Activated naive CD8-positive, alpha-beta T cell treated with anti-CD3 and anti-CD28 coated beads, Interleukin-2, amount 50 U/mL, for 24 hours (primary cell): ENCODE data around the gene DACH1.

ENCODE experiments used
- ATAC-seq: fragments of 150-1000 bp; cut with Tn5 transposase; one replicate; pipeline ENCODE4 v1.10.0; 2021
- DNase-seq: peaks from one replicate; pipeline ENCODE4 v3.0.0; 2021
- H3K27ac Mint-ChIP-seq: one replicate; pipeline ENCODE4 v1.8.0; 2021; ENCODE audit warnings: mild to moderate bottlenecking, mixed read lengths
- H3K27me3 Mint-ChIP-seq: one replicate; pipeline ENCODE4 v1.8.0; 2021; ENCODE audit warnings: mixed read lengths
- H3K36me3 Mint-ChIP-seq: one replicate; pipeline ENCODE4 v1.8.0; 2021; ENCODE audit warnings: low read depth, mixed read lengths
- H3K4me1 Mint-ChIP-seq: one replicate; pipeline ENCODE4 v1.8.0; 2021; ENCODE audit warnings: mixed read lengths
- H3K4me3 Mint-ChIP-seq: one replicate; pipeline ENCODE4 v1.8.0; 2021; ENCODE audit warnings: mild to moderate bottlenecking, moderate library complexity, mixed read lengths
- H3K9me3 Mint-ChIP-seq: one replicate; pipeline ENCODE4 v1.8.0; 2021; ENCODE audit warnings: mixed read lengths

The DACH1 gene

GRCh38 chr13:71634602-71635443, 232.2 kb downstream of the DACH1 start:
- no peaks in the 10 kb centered on the region for H3K9me3 Mint-ChIP-seq
- no peak overlapping the region for H3K27ac Mint-ChIP-seq
- H3K4me3 Mint-ChIP-seq: no peak overlapping the region
- no peaks in the 10 kb centered on the region for H3K4me1 Mint-ChIP-seq
- no peak for ATAC-seq
- no peak for DNase-seq
- H3K36me3 Mint-ChIP-seq: no peaks in the 10 kb centered on the region
- H3K27me3 Mint-ChIP-seq: no peaks in the 10 kb centered on the region

GRCh38 chr13:71634182-71634581, 232.8 kb downstream of the DACH1 start:
- ATAC-seq (no peak), DNase-seq (no peak)
- Mint-ChIP-seq H3K27ac (no peak overlapping the region), H3K9me3 (no peaks in the 10 kb centered on the region), H3K4me1 (no peaks in the 10 kb centered on the region), H3K4me3 (no peak overlapping the region), H3K36me3 (no peaks in the 10 kb centered on the region), H3K27me3 (no peaks in the 10 kb centered on the region)

GRCh38 chr13:71632721-71633120, 234.3 kb downstream of the DACH1 start:
- ATAC-seq (no peak), DNase-seq (no peak)
- no peaks in the 10 kb centered on the region for H3K36me3 Mint-ChIP-seq
- H3K9me3 Mint-ChIP-seq: no peaks in the 10 kb centered on the region
- H3K27ac Mint-ChIP-seq: no peak overlapping the region
- no peaks in the 10 kb centered on the region for H3K4me1 Mint-ChIP-seq
- H3K4me3 Mint-ChIP-seq: no peak overlapping the region
- H3K27me3 Mint-ChIP-seq: no peaks in the 10 kb centered on the region

- no peaks in the 10 kb centered on the region for H3K36me3 Mint-ChIP-seq
- no peaks in the 10 kb centered on the region for H3K9me3 Mint-ChIP-seq
- no peaks in the 10 kb centered on the region for H3K4me1 Mint-ChIP-seq
- DNase-seq (no peak), ATAC-seq (no peak)
- no peak overlapping the region for H3K27ac Mint-ChIP-seq
- no peak overlapping the region for H3K4me3 Mint-ChIP-seq
- H3K27me3 Mint-ChIP-seq: no peaks in the 10 kb centered on the region
Observed at GRCh38 chr13:71632206-71632605, 234.8 kb downstream of the DACH1 start.

- ATAC-seq (no peak), DNase-seq (no peak)
- Mint-ChIP-seq H3K36me3 (no peaks in the 10 kb centered on the region), H3K9me3 (no peaks in the 10 kb centered on the region), H3K27me3 (no peaks in the 10 kb centered on the region), H3K4me3 (no peak overlapping the region), H3K27ac (no peak overlapping the region), H3K4me1 (no peaks in the 10 kb centered on the region)
Observed at GRCh38 chr13:71629167-71629566, 237.8 kb downstream of the DACH1 start.

DNA sequence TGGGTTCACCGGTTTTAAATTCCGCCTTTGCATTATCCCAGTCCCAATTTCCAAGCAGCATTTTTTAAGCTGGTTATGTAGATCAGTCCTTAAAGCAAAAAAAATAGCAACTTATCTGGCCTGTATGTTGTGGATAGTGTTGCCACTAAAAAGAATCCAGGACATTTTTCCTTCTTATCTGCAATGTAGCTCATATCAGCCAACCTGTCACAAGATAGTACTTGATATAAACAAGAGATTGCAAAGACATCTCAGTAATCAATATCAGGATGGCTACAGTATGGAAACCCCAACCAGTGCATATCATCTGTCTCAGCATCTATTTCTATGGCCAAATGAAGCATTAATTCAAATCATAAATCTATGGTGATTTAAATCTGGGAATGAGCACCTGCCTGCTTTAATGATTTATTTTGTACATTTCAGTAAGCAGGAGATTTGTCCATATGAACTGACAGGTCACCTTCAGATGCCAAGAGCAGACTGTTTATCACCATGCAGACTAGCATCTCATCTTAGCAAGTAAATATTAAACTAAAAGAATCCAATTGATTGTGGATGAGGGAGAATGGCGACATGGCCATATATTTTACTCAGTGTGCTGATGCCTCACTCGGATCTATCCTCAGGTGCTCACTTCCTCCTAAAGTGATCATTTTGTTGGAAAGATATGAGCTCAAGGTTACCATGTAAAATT, 240.4 kb downstream of the DACH1 start:
- Mint-ChIP-seq H3K27me3 (no peaks in the 10 kb centered on the region), H3K4me3 (no peak overlapping the region), H3K4me1 (no peaks in the 10 kb centered on the region), H3K36me3 (no peaks in the 10 kb centered on the region), H3K9me3 (no peaks in the 10 kb centered on the region), H3K27ac (no peak overlapping the region)
- DNase-seq (no peak), ATAC-seq (no peak)

- ATAC-seq (no peak), DNase-seq (no peak)
- no peaks in the 10 kb centered on the region for H3K4me1 Mint-ChIP-seq
- no peaks in the 10 kb centered on the region for H3K9me3 Mint-ChIP-seq
- no peak overlapping the region for H3K4me3 Mint-ChIP-seq
- H3K36me3 Mint-ChIP-seq: no peaks in the 10 kb centered on the region
- no peaks in the 10 kb centered on the region for H3K27me3 Mint-ChIP-seq
- H3K27ac Mint-ChIP-seq: no peak overlapping the region
Observed at GRCh38 chr13:71625694-71626093, 241.3 kb downstream of the DACH1 start.

- no peaks in the 10 kb centered on the region for H3K9me3 Mint-ChIP-seq
- no peak overlapping the region for H3K4me3 Mint-ChIP-seq
- DNase-seq (no peak), ATAC-seq (no peak)
- H3K4me1 Mint-ChIP-seq: no peaks in the 10 kb centered on the region
- no peak overlapping the region for H3K27ac Mint-ChIP-seq
- no peaks in the 10 kb centered on the region for H3K27me3 Mint-ChIP-seq
- H3K36me3 Mint-ChIP-seq: no peaks in the 10 kb centered on the region
Observed at GRCh38 chr13:71624653-71625600, 242.1 kb downstream of the DACH1 start.

GRCh38 chr13:71621174-71622124, 245.6 kb downstream of the DACH1 start:
- no peaks in the 10 kb centered on the region for H3K9me3 Mint-ChIP-seq
- no peak overlapping the region for H3K4me3 Mint-ChIP-seq
- no peaks in the 10 kb centered on the region for H3K36me3 Mint-ChIP-seq
- DNase-seq (no peak), ATAC-seq (no peak)
- H3K27ac Mint-ChIP-seq: no peak overlapping the region
- no peaks in the 10 kb centered on the region for H3K27me3 Mint-ChIP-seq
- no peaks in the 10 kb centered on the region for H3K4me1 Mint-ChIP-seq

- ATAC-seq: no peak
- DNase-seq: no peak
- Mint-ChIP-seq H3K9me3 (no peaks in the 10 kb centered on the region), H3K36me3 (no peaks in the 10 kb centered on the region), H3K4me3 (no peak overlapping the region), H3K4me1 (no peaks in the 10 kb centered on the region), H3K27me3 (no peaks in the 10 kb centered on the region), H3K27ac (no peak overlapping the region)
Observed at GRCh38 chr13:71619096-71619495, 247.9 kb downstream of the DACH1 start.

GRCh38 chr13:71618159-71618558, 248.8 kb downstream of the DACH1 start:
- ATAC-seq (no peak), DNase-seq (no peak)
- H3K27ac Mint-ChIP-seq: no peak overlapping the region
- H3K4me1 Mint-ChIP-seq: peaks cover 4% of the 10 kb centered on the region
- no peaks in the 10 kb centered on the region for H3K36me3 Mint-ChIP-seq
- no peaks in the 10 kb centered on the region for H3K27me3 Mint-ChIP-seq
- H3K9me3 Mint-ChIP-seq: peaks cover 3% of the 10 kb centered on the region
- no peak overlapping the region for H3K4me3 Mint-ChIP-seq

DNA sequence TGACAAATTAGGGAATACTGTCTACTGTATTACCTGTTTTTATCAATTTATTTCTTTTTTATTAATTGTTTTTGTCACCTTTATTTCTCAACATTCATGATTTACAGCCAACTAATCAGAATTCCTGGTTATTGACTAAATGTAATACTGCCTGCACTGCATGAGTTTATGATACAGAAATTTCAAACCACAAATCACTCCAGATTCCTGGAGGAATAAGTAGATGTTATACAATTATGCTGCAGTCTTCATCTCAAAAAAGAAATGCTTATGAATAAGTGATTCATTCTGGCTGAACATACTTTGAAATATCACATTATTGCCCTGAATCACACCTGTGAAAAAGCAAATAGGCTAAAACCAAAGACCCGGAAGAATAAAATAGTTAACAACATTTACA, 249.7 kb downstream of the DACH1 start:
- DNase-seq: no peak
- Mint-ChIP-seq H3K4me3 (no peak overlapping the region), H3K9me3 (peaks cover 7% of the 10 kb centered on the region), H3K4me1 (peaks cover 5% of the 10 kb centered on the region), H3K27me3 (no peaks in the 10 kb centered on the region), H3K27ac (no peak overlapping the region), H3K36me3 (no peaks in the 10 kb centered on the region)
- no peak for ATAC-seq

DNA sequence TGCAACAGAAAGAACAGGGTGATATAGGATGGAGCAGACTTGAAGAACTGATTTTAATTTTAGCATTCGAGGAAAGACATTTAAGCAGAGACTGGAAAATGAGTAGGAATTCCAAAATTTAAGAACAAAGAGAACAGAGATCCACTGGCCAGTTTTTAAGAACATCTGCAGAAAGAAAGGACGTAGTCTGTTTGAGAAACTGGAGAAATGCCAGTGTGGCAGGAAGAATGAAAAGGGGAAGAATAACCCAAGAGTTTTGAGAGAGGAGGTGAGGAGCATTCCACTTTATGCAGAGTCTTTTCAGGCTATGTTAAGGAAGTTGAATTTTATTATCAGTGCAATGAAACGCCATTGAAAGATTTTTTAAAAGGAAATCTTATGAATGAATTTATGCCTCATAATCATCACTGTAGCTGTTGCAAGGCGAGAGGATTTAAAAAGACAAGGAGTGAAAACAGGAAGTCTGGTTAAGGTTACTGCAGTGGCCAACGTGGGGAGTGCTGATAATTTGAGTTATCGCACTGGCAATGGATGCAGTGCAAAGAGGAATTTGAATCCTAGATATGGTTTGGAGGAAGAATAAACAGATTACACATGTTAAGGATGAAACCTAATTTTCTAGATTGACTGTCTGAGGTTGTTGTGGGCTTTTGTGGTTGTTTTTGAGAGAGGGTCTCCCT, 253.8 kb downstream of the DACH1 start:
- H3K27me3 Mint-ChIP-seq: no peaks in the 10 kb centered on the region
- no peak overlapping the region for H3K4me3 Mint-ChIP-seq
- ATAC-seq: no peak
- peaks cover 10% of the 10 kb centered on the region for H3K4me1 Mint-ChIP-seq
- no peaks in the 10 kb centered on the region for H3K36me3 Mint-ChIP-seq
- no peak overlapping the region for H3K27ac Mint-ChIP-seq
- DNase-seq: no peak
- H3K9me3 Mint-ChIP-seq: peaks cover 7% of the 10 kb centered on the region
